GM18951 (cell line): ENCODE data around the gene GPR176.

Experiments used
- POLR2A ChIP-seq: IDR thresholded peaks from 4 replicates; pipeline ENCODE4 v1.6.1; 2011; ENCODE audit warnings: mild to moderate bottlenecking; ENCODE audit not compliant: insufficient read length, insufficient read depth; ENCODE audit errors: extremely low read depth
- in situ Hi-C: fragments of 300-500 bp; cut with MboI; formaldehyde crosslinking; loops from one replicate; pipeline ENCODE4 v1.12.0; 2022; ENCODE audit warnings: low sequenced_read_pairs, mixed read lengths, inconsistent platforms; ENCODE audit not compliant: unreplicated experiment

The GPR176 gene

DNA sequence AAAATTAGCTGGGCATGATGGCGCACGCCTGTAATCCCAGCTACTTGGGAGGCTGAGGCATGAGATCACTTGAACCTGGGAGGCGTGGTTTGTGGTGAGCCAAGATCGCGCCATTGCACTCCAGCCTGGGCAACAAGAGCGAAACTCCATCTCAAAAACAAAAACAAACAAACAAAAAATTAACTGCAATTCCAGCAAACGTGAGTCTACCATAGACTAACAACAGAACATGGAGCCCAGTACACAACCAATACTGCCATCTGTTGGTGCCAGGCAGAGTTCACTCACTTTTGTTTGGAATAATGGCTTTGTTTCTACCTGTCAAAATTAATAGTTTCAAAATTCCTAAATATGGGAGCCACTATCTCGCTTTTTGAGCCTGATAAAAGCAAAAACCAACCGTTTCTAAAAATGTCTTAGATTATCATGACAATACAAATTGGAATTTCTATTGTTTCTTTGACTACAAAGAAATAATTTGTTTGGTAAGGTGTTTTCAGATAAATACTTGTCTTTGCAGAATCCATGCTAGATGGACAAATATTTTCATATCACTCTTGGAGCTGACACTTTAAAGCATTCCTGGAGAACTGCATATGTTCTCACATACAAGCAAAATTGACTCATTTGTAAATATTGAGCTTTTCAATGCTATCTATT, 45.0 kb downstream of the GPR176 start:
- no peak for TF ChIP-seq POLR2A
- in situ Hi-C loops, result loop anchor here (10.0 kb wide), 1 partner anchor 90 kb away; the partner anchor contains the start of gene FSIP1

- in situ Hi-C loops, result loop anchor here (10.0 kb wide), 1 partner anchor 89 kb away; the partner anchor contains the start of gene FSIP1
- TF ChIP-seq POLR2A, result no peak
Observed at GRCh38 chr15:39873978-39874377, 46.1 kb downstream of the GPR176 start.

GRCh38 chr15:39870537-39870936, 49.5 kb downstream of the GPR176 start:
- TF ChIP-seq POLR2A, result no peak
- in situ Hi-C loops, result loop anchor here (10.0 kb wide), 1 partner anchor 86 kb away; the partner anchor contains the start of gene FSIP1

GRCh38 chr15:39869858-39870515, 50.1 kb downstream of the GPR176 start:
- no peak for TF ChIP-seq POLR2A
- in situ Hi-C loops, result loop anchor here (10.0 kb wide), 1 partner anchor 85 kb away; the partner anchor contains the start of gene FSIP1

- in situ Hi-C loops, result no loop called here
- TF ChIP-seq POLR2A, result no peak
Observed at GRCh38 chr15:39869254-39869653, 50.8 kb downstream of the GPR176 start.

GRCh38 chr15:39868396-39868795, 51.7 kb downstream of the GPR176 start:
- no peak for TF ChIP-seq POLR2A
- in situ Hi-C loops, result no loop called here

DNA sequence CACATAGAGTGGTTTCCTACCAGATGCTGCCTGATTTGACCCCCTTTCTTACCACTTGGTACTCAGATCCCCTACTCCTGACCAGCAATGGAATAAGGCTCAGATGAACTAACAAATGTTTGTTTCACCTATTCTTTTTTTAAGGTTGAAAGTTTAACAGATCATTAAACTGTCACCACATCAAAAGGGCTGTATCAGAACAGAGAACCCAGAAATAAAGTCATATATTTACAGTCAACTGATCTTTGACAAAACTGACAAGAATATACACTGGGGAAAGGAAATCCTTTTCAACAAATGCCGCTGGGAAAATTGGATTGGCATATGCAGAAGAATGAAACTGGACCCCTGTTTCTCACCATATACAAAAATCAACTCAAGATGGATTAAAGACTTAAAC, 56.0 kb downstream of the GPR176 start:
- in situ Hi-C loops, result no loop called here
- TF ChIP-seq POLR2A, result no peak

DNA sequence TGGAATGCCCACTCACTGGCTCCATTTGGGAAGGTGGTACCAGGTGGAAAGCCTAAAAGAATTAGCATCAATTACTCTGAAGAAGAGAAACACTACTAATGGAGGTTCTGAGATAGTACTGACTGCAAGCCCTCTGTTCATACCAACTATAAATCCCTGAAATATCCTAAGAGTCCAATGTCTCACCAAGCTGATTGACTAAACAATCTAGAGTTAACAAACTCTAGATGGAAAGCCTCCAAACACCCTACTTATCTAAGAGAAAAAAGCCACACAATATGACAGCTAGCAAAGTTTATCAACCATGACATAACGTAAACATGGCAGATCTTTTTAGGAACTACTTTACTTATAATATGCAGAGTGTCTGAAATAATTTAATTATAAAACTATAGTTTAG, 59.2 kb downstream of the GPR176 start:
- in situ Hi-C loops, result no loop called here
- no peak for TF ChIP-seq POLR2A

DNA sequence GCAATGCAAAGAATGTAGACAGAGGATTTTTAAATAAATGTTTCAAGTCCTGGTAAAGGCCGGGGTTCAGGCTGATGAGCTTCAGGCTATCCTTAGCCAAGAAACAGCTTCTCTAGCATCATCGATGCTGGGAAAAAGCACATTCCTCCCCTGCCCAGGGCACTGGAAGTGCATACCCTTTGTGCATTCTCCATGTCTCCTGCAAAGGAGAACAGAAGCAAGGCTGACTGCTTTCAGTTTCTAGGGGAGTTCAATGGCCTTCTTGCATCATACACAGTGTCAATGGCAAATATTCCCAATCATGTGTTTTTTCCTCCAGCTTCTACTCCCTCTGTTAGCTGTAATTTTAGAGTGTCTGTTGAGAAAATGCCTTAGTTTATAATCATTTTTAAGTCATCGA, 59.9 kb downstream of the GPR176 start:
- in situ Hi-C loops, result no loop called here
- no peak for TF ChIP-seq POLR2A

GRCh38 chr15:39859636-39860035, 60.4 kb downstream of the GPR176 start:
- TF ChIP-seq POLR2A, result no peak
- in situ Hi-C loops, result no loop called here

- no peak for TF ChIP-seq POLR2A
- in situ Hi-C loops, result no loop called here
Observed at GRCh38 chr15:39857132-39857531, 62.9 kb downstream of the GPR176 start.

DNA sequence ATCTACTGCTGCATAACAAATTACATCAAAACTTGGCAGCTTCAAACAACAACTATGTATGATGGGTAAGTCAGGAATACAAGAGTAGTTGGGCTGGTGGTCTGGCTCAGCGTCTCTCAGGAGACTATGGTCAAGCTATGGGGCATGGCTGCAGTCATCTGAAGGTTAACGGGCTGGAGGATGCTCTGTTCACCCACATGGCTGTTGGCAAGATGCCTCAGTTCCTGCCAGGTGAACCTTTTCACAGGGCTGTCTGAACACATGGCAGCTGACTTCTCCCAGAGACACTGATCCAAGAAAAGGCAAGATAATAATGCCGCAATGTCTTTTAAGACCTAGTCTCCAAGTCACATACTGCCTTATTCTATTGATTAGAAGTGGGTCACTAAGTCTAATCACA, 63.7 kb downstream of the GPR176 start:
- in situ Hi-C loops, result no loop called here
- no peak for TF ChIP-seq POLR2A

- in situ Hi-C loops, result no loop called here
- TF ChIP-seq POLR2A, result no peak
Observed at GRCh38 chr15:39855400-39855799, 64.7 kb downstream of the GPR176 start.

DNA sequence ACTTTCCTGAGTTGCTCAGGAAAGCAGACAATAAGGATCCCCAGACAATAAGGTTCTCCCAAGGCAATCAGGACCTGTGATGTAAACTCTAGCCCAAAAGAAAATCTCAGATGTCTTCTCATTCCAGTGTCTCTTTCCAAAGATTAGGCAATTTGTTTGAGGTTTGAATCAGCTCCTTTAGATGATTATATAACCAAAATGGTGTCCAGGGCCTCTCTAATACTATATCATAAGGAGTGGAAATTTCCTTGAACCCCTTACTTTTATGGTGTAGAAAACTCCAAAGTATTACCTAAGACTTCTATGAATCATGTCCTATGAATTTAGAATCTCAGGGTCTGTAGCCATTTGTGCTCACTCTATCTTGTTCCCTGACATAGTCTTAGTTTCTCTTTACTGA, 65.9 kb downstream of the GPR176 start:
- in situ Hi-C loops, result no loop called here
- TF ChIP-seq POLR2A, result no peak
